Stimulated activated CD4-positive, alpha-beta T cell treated with anti-CD3 and anti-CD28 coated beads, Interleukin-1b, Interleukin-23, amount 100 ng/mL, for 1 hour (primary cell): ENCODE measurements around the gene PCGF3.
A peak's percentile ranks its signal among the peaks of the same experiment; 100 is the strongest.

Experiments used
- DNase-seq, 2 donors: peaks; one replicate each; pipeline ENCODE4 v3.0.0-alpha.2; 2020; ENCODE audit warnings: low read depth in 2 of 2

Gene PCGF3, protein sequence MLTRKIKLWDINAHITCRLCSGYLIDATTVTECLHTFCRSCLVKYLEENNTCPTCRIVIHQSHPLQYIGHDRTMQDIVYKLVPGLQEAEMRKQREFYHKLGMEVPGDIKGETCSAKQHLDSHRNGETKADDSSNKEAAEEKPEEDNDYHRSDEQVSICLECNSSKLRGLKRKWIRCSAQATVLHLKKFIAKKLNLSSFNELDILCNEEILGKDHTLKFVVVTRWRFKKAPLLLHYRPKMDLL

DNA sequence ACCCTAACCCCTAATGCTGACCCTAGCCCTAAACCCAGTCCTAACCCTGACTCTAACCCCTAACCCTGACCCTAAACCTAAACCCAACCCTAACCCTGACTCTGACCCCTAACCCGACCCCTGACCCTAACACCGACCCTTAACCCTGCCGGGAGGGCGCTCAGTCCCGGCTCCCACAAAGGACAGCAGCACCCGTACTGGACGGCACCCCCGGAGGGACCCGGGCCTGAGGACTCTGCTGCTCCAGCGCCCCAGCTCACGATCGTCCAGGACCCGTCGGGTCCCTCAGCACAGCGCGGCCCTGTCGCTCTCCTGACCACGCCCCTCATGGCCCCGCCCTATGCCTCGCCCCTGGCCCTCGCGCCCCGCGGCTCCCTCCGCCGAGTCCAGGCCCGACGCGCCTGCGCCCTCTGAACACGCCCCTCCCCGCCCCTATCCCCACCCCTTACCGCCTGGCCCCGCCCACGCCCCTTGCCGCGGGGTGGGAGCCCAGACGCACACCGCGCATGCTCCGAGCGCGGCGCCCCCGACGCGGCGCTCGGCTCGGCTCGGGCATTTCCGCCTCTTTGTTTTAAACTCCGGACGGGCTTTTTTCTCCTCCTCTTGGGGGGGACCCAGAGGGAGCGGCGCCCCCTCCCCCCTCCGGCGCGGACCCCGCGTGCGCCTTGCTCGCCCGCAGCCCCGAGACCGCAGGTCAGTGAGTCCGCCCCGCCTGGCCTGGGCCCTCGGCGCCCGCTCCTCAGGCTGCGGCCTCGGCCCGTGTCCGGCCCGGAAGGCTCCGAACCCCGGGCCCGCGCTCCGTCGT is at the start of gene PCGF3:
Gene PCGF3, plus strand, starts transcription at position 555 of the 805 bp plus-strand sequence. CDS start 27,849 bp downstream, outside the sequence.
- DNase-seq, result peak; percentile 92 to 97

DNA sequence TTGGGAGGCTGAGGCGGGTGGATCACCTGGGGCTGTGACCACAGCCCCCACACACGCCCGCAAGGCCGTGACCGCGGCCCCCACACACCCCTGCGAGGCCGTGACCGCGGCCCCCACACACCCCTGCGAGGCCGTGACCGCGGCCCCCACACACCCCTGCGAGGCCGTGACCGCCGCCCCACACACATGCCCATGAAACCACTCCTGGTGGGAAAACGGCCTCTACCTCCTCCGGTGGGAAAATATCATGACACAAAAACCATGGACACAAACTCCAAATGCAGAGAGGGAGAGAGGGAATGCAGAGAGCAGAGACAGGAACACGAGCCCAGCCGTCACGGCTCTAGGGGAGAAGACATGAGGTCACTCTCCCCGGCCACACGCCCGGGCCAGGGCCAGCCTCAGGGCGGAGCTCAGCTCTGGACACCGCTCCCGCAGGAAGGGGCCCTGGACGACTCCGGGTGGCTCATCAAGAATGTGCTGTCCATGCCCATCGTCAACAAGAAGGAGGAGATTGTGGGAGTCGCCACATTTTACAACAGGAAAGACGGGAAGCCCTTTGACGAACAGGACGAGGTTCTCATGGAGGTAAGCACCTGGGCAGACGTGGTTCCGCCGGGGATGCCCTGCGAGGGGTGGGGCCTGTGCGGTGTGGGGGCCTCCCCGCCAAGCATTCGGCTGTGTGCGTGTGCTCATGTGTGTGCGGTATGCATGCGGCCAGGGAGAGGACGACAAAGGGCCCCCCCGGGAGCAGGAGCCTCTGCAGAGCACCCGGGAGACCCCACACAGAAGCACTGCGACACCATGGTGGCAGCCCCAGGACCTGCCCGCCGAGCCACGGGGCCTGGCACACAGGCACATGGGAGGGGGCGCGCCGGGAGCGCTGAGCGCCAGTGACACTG is 48.9 kb upstream of the PCGF3 start:
- DNase-seq, result no peak

DNA sequence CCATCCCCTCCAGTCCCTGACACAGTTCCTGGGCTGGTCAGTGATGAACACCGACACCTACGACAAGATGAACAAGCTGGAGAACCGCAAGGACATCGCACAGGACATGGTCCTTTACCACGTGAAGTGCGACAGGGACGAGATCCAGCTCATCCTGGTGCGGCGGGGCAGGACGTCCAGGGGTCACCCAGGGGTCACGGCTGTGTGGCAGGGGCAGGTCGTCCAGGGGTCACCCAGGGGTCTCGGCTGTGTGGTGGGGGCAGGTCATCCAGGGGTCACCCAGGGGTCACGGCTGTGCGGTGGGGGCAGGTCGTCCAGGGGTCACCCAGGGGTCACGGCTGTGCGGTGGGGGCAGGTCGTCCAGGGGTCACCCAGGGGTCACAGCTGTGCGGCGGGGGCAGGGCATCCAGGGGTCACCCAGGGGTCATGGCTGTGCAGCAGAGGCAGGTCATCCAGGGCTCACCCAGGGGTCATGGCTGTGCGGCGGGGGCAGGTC is 48.2 kb upstream of the PCGF3 start:
- no peak for DNase-seq

DNA sequence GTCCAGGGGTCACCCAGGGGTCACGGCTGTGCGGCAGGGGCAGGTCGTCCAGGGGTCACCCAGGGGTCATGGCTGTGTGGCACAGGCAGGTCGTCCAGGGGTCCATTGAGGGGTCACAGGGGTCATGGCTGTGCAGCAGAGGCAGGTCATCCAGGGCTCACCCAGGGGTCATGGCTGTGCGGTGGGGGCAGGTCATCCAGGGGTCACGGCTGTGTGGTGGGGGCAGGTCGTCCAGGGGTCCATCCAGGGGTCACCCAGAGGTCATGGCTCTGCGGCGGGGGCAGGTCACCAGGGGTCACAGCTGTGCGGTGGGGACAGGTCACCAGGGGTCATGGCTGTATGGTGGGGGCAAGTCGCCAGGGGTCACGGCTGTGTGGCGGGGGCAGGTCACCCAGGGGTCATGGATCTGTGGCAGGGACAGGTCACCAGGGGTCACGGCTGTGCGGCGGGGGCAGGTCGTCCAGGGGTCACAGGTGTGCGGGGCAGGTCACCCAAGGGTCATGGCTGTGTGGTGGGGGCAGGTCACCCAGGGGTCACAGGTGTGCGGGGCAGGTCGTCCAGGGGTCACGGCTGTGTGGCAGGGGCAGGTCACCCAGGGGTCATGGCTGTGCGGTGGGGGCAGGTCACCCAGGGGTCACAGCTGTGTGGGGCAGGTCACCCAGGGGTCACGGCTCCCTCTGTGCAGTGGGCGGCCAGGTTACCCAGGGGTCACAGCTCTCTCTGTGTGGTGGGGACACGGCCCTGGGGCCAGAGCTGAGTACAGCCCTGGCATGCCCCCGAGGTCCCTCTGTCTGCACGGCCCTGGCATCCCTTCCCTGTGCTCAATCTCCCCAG is 47.6 kb upstream of the PCGF3 start:
- DNase-seq, result no peak

DNA sequence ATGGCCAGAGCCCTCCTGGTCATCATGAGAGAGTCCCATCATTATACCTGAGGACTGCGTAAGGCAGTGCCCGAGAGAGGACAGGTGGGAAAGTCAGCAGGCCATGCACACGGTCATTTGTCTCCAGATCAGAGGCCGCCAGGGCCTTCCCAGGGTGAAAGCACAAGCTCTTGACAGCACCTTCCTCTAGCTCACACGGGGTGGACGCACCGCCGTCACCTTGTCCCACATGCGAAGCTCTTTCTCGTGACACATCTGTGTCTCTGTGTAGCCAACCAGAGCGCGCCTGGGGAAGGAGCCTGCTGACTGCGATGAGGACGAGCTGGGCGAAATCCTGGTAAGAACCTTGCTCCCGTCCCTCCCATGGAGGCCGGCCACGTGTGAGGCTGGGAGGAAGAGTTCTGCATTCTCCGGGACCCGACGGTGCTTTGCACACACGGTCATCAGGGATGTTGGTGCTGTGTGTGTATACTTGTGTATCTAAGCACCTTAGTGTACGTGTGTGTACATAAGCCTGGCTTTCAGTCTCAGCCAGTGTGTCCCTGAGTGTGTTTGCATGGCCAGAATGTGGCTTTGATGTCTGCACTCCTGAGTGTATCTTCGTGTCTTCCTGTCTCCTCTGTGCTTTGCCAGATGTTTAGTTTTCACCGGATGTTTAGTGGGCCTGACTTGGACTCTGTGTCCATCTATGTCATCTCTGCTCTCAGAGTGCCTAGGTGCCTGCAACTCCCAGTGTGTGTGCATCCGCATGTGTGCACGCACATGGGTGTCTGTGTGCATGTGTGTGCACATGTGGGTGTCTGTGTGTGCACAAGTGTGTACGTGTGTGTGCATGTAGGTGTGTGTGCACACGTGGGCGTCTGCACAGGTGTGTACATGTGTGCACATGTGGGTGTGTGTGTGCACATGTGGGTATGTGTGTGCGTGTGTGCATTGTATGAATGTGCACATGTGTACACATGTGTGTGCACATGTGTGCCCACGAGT is 46.7 kb upstream of the PCGF3 start:
- DNase-seq, result no peak

DNA sequence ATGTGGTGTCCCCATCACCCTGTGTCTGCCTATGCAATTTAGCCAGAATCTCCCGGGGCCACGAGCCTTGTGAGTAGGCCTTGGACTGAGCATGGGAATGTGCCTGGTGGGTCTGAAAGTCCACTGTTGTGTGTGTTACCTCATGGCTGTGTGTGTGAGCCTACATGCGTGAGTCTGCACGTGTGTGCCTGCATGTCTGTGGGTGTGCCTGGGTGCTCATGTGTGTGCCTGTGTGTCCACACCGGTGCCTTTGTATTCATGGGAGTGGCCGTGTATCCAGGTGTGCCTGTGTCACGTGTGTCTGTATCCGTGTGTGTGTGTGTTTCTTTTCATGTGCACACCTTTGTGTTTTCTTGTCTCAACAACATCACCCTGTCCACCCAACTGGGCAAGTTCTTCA is 45.8 kb upstream of the PCGF3 start:
- no peak for DNase-seq

DNA sequence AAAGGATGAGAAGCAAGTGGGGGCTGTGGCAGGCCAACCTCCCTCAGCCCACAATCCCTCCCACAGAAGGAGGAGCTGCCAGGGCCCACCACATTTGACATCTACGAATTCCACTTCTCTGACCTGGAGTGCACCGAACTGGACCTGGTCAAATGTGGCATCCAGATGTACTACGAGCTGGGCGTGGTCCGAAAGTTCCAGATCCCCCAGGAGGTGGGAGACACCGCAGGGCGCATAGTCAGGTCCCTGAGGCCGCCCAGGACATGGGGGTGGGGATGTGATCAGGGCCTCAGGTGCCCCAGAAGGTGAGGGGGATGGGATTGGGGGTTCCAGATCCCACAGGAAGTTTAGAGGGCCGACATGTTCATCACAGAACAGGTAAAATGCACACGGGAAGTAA is 45.2 kb upstream of the PCGF3 start:
- no peak for DNase-seq

DNA sequence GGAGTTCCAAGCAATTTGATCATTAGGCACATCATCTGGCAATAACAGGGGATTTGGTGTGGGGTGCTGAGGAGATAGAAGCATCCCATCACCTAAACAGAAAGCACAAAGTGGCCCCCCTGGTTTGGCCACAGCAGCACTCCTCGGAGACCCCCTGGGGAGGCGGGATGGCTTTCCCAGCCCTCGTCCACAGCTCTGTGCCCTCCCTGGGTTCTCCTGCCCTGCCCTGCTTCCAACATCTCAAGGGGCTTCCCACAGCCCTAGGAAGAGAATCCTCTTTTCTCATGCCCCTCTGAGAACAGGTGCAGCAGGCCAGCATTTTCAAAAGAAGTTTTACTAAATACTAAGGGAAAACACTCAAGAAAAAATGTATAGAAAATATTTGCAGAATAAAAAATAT is 44.4 kb upstream of the PCGF3 start:
- no peak for DNase-seq

DNA sequence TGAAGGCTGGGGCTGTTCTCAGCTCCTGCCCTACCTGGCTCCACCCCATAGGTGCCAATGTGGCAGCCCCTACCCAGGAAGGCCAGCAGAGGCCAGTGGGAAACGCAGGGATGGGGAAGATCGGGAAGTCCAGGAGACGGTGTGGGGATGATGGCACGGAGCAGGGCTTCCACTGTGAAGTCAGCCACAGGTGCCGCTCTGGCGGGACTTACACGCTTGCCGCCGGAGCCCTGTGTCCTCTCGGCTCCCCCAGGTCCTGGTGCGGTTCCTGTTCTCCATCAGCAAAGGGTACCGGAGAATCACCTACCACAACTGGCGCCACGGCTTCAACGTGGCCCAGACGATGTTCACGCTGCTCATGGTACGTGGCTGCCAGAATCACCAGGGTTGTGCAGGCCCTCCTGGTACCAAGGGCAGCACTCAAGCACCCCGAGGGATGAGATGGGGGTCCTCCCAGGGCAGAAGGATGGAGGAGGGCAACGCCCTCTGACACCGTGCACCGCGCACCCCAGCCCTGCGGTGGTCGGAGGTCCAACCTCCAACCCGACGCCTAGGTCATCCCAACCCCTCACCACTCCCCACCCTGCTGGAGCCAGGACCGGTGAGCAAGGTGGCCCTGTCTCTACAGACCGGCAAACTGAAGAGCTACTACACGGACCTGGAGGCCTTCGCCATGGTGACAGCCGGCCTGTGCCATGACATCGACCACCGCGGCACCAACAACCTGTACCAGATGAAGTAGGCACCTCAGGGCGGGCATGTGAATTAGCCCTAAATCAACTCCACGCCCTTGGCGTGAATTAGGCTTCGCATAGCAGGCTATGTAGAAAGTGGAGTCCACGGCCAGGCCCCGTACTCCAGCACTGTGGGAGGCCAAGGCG is 43.5 kb upstream of the PCGF3 start:
- no peak for DNase-seq

DNA sequence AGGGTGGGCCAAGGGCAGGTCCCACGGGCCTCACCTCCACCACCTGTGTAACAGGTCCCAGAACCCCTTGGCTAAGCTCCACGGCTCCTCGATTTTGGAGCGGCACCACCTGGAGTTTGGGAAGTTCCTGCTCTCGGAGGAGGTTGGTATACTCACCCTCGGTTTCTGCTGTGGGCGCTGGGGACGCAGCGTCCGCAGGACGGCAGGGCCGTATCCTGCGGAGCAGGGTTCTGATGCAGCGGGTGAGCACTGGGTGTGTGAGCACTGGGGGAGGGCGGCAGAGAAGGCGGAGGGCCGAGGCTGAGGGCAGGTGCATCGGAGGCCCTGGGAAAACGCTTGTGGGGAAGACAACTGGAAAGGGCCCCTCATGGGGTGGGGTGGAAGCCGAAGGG is 42.6 kb upstream of the PCGF3 start:
- DNase-seq, result no peak

DNA sequence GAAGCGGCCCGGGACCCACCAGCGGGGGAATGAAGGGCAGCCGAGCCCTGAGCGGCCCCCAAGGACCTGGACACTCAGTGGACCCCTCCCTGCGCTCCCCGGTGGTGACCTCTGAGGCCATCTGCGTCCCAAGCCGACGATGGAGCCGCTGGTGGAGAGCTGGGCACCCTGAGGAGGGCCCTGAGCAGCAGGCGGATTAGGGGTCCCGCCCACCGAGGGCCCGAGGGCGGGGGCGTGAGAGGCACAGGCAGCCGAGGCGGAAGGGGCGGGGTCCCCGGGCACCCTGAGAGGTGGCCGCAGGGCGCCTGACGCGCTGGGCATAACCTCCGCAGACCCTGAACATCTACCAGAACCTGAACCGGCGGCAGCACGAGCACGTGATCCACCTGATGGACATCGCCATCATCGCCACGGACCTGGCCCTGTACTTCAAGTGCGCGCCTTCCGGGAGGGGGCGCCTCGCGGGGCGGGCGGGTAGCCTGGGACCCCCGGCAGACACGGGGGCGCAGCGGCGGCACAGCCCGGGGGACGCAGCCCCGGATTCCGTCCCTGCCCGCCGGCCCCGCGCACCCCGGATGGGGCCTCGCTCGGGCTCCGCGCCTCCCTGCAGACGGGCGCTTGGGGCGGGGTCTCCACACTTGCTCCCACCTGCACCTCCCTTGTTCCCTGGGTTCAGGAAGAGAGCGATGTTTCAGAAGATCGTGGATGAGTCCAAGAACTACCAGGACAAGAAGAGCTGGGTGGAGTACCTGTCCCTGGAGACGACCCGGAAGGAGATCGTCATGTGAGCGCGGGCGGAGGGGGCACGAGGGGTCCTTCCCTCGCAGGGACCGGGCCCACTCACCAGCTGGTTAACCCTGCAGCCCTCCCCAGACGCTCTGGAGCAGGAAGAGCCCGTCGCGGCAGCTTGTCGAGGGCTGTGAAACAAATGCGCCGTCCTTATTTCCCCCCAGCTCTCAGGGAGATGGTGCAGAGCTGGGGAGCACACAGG is 41.9 kb upstream of the PCGF3 start:
- peak in 1 of 2 donors; percentile 56 for DNase-seq

DNA sequence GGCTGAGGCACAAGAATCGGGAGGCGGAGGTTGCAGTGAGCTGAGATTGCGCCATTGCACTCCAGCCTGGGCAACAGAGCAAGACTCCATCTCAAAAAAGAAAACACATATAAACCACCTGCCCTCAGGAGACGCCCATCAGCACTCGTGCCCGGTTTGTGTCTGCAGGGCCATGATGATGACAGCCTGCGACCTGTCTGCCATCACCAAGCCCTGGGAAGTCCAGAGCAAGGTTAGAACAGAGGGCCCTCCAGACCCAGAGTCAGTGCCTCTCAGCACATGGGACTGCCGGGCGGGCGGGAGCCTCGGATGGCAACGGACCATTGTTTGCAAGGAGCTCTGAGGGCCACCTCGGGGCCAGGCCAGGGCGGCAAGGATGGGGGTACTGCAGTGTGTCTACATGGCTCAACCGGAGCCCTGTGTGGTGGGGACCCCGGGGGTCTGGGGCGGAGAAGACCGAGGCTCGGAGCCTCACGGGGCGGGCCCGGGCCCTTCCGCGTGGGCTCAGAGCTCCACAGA is 40.9 kb upstream of the PCGF3 start:
- DNase-seq, result no peak

DNA sequence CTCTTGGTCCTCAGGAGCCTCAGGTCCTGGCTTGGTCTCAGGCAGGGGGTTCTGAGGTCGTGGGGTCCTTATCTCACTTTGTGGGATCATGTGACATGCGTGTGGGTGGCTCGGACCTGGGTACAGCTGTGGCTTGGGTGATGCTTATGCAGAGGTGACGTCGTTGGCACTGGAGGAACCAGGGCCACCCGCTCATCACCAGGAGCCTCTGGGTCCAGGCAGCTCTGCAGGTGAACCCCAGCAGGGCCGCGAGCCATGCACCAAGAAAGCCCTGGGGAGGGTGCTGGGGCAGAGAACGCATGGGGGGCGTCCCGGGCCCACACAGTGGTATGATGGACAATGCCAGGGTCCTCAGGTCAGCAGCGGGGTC is 40.3 kb upstream of the PCGF3 start:
- DNase-seq, result no peak

DNA sequence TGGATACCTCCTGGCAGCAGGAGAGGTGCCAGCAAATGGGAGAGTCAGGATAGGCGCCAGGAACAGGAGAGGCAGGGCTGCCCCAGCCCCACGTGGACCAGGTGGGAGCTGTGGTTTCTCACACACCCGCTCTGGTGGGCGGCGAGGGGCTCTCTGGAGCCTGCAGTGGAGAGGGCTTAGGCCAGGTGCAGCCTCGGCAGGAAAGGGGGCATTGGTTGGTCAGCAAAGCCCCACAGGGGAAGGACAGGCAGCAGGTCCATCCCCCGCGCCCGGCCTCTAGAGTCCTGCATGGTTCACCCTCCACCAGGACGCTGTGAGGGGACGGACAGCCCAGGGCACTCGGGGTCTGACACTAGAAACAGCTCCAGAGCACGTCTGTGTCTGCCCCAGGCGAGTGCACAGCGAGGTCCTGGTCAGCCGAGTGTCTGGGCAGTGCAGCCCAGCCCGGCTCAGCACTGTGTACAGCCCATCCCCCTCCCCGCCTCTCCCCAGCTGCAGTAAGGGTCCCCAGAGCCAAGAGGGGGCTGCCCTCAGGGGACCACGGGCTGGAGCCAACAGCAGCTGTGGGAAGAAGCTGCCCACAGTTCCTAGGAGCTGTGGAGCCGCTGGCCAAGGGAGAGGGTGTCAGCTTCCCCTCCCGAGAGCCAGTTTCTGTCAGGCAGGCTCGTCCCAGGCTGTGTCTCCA is 39.7 kb upstream of the PCGF3 start:
- DNase-seq, result no peak

DNA sequence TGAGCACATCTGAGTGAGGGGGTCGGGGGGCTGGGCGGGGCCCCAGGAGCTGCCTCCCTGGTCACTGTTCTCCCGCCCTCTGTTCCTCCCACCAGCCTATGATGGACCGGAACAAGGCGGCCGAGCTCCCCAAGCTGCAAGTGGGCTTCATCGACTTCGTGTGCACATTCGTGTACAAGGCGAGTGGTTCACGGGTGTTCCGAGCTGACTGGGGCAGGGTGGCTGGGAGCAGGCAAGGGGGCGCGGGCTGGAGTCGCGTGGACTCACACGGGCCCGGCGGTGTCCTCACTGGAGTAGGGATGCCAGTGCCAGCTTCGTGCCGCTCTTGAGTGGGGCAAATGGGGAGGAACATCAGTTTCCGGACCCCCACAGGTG is 39.2 kb upstream of the PCGF3 start:
- no peak for DNase-seq

DNA sequence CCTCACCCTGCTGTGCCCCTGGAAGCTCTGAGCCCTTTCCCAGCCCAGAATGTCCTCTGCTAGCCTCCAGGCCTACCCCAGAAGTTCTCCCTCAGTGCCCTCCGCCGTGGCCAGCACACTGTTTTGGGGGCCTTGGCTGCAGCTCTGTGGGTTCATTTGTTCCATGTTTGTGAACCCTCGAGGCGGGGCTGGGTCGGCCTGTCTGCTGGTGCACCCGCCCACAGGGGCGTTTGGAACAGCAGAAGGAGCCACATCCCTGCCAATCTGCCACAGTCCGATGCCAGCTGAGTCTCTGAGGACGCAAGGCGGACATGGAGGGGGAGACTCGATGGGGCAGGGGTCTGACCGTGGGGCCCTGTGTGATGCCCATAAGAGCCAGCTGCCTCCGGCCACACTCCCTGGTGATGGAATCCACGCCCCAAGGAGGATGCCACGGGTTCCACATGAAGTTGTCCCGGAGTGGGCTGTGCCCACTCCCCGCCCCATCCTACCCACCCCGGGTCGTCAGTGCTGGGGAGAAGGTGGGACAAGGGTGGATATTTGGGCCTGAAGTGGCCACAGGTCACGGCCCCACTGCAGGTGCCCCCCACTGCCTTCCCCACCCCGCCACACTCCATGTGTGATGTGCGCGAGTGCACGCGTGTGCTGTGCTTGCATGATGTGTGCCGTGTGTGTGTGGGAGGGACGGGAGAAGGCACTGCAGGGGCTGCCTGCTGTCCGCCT is 38.6 kb upstream of the PCGF3 start:
- no peak for DNase-seq
